Adrenal gland (tissue), 5 donors: ENCODE measurements around the gene PRXL2C.

Experiments
- POLR2A ChIP-seq, 2 donors: fragments of 450-650 bp; IDR thresholded peaks; one replicate each; pipeline ENCODE4 v1.6.1; 2017; ENCODE audit warnings: antibody characterized with exemption in 2 of 2, mild to moderate bottlenecking in 2 of 2, moderate library complexity in 1 of 2
- TF ChIP-seq, protein P1 (sequence below), 6 experiments: fragments of 450-650 bp in 4 of 6; fragments of 200-600 bp in 2 of 6; sonication (generic) in 1 of 6; IDR thresholded peaks; 1 replicate in 5 of 6; 2 replicates in 1 of 6; pipeline versions ENCODE4 v1.5.1 to v1.8.0; 2016 to 2021; ENCODE audit warnings: antibody characterized with exemption in 6 of 6, mild to moderate bottlenecking in 2 of 6, moderate library complexity in 1 of 6
- donor health status: DM: no; HTN: no; CAD: no.

- TF ChIP-seq, protein P1, sequence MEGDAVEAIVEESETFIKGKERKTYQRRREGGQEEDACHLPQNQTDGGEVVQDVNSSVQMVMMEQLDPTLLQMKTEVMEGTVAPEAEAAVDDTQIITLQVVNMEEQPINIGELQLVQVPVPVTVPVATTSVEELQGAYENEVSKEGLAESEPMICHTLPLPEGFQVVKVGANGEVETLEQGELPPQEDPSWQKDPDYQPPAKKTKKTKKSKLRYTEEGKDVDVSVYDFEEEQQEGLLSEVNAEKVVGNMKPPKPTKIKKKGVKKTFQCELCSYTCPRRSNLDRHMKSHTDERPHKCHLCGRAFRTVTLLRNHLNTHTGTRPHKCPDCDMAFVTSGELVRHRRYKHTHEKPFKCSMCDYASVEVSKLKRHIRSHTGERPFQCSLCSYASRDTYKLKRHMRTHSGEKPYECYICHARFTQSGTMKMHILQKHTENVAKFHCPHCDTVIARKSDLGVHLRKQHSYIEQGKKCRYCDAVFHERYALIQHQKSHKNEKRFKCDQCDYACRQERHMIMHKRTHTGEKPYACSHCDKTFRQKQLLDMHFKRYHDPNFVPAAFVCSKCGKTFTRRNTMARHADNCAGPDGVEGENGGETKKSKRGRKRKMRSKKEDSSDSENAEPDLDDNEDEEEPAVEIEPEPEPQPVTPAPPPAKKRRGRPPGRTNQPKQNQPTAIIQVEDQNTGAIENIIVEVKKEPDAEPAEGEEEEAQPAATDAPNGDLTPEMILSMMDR (IDR thresholded peaks at IDR 0.05), result no peak
- TF ChIP-seq POLR2A (IDR thresholded peaks at IDR 0.05), result no peak
Observed at GRCh38 chr9:96618209-96619123, 36.7 kb downstream of the PRXL2C start.
